Measurements from ENCODE around the gene PPP1R10. TPM values are rescaled to one million over a fixed set of nuclear protein-coding genes. Genes with fewer than 3 reads are reported as not detected.
A peak's percentile ranks its signal among the peaks of the same experiment; 100 is the strongest.

PPP1R10 gene
- total RNA-seq, 3 donors from 2014 or later: 17.3 to 51.1 (median 26.5) TPM

DNA sequence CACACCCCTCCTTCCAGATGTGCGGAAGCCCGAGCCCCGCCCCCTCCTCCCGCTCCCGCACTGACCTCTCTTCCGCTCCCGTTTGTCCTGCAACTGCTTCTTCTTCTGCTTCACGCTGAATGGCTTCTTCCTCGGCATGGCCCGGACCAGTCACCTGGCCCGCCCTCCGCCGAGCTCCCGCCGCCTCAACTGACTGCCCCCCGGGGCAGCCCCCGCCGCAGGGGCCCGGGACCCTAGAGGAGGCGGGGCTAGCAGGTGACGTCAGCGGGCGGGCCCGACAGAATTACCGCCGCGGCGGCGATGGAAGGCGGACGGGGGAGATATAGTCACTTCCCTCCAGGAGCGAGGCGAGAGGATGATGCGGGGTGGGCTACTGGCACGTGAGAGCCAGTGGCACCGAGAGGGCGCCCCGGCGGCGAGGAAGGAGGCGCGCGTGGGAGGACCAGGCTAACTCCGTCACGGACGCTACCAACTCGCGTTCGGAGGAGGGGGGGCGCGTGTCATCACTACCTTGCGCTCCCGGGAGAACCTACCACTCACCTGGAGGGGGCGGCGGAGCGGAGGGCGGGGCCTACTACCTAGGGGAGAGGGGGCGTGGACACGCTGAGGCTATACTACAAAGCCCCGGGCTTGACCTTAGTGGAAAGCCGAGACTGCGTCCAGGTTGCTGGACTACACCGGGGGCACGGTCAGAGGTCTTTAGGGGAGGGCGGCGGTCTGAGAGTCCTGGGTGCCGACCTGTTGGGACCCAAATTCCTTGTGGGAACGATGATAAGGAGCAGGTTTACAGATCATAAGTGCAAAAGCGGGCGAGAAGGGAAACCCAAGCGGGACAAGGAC is 60.8 kb downstream of the PPP1R10 start, which contains the start of gene GNL1:
Gene GNL1, minus strand, starts transcription at position 424 of the 840 bp plus-strand sequence. Its CDS starts 286 bp downstream, at position 138.
- Histone ChIP-seq H3K27ac (peak within 1 kb of the TSS; percentile 97 to 100), H3K36me3 (peaks cover under 1% of the 10 kb centered on the region), H3K4me1 (peaks cover 4 to 15% of the 10 kb centered on the region in 2 donors), H3K9me3 (no peaks in the 10 kb centered on the region), H3K4me3 (peak within 1 kb of the TSS; percentile 72 to 98 (median 91)), H3K27me3 (no peaks in the 10 kb centered on the region)
- DNase-seq (ENCODE audit: low spot score in 2 of 2): peak; percentile 98
- TF ChIP-seq POLR2AphosphoS5 (IDR thresholded peaks at IDR 0.05) (peak in 2 of 3 donors; percentile 91 to 93), POLR2A (IDR thresholded peaks at IDR 0.05) (no peak)
- TF ChIP-seq, protein P1, sequence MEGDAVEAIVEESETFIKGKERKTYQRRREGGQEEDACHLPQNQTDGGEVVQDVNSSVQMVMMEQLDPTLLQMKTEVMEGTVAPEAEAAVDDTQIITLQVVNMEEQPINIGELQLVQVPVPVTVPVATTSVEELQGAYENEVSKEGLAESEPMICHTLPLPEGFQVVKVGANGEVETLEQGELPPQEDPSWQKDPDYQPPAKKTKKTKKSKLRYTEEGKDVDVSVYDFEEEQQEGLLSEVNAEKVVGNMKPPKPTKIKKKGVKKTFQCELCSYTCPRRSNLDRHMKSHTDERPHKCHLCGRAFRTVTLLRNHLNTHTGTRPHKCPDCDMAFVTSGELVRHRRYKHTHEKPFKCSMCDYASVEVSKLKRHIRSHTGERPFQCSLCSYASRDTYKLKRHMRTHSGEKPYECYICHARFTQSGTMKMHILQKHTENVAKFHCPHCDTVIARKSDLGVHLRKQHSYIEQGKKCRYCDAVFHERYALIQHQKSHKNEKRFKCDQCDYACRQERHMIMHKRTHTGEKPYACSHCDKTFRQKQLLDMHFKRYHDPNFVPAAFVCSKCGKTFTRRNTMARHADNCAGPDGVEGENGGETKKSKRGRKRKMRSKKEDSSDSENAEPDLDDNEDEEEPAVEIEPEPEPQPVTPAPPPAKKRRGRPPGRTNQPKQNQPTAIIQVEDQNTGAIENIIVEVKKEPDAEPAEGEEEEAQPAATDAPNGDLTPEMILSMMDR (IDR thresholded peaks at IDR 0.05): peak; percentile 10 to 33 (median 29)
- intact Hi-C loops (cut with DNase I; ENCODE audit: low total_unique reads): loop anchor here (5.0 kb wide), 1 partner anchor 166 kb away; the partner anchor contains the start of gene TUBB

DNA sequence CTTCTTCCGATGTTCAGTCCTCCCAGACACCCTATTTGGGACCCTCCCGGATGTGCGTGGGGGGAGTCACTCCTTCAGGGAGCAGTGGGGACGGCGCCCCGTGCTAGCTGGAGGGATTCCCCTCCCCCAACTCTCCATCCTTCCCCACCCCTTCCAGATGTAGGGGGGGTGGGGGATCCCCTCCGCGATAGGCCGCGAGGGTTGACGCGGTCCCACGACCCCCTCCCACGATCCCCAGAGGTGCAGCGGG is 61.3 kb downstream of the PPP1R10 start:
- peaks cover 4 to 15% of the 10 kb centered on the region in 2 donors for H3K4me1 ChIP-seq
- no peak for DNase-seq (ENCODE audit: low spot score in 2 of 2)
- peaks cover 3% of the 10 kb centered on the region for H3K36me3 ChIP-seq
- H3K4me3 ChIP-seq: peak overlapping the region; percentile 72 to 98 (median 91)
- TF ChIP-seq POLR2AphosphoS5 (IDR thresholded peaks at IDR 0.05): no peak
- TF ChIP-seq, protein P1 (IDR thresholded peaks at IDR 0.05): no peak
- TF ChIP-seq POLR2A (IDR thresholded peaks at IDR 0.05): no peak
- no peaks in the 10 kb centered on the region for H3K9me3 ChIP-seq
- intact Hi-C loops (cut with DNase I; ENCODE audit: low total_unique reads): loop anchor here (5.0 kb wide), 1 partner anchor 167 kb away; the partner anchor contains the start of gene TUBB
- H3K27ac ChIP-seq: peak overlapping the region; percentile 97 to 100
- H3K27me3 ChIP-seq: no peaks in the 10 kb centered on the region

DNA sequence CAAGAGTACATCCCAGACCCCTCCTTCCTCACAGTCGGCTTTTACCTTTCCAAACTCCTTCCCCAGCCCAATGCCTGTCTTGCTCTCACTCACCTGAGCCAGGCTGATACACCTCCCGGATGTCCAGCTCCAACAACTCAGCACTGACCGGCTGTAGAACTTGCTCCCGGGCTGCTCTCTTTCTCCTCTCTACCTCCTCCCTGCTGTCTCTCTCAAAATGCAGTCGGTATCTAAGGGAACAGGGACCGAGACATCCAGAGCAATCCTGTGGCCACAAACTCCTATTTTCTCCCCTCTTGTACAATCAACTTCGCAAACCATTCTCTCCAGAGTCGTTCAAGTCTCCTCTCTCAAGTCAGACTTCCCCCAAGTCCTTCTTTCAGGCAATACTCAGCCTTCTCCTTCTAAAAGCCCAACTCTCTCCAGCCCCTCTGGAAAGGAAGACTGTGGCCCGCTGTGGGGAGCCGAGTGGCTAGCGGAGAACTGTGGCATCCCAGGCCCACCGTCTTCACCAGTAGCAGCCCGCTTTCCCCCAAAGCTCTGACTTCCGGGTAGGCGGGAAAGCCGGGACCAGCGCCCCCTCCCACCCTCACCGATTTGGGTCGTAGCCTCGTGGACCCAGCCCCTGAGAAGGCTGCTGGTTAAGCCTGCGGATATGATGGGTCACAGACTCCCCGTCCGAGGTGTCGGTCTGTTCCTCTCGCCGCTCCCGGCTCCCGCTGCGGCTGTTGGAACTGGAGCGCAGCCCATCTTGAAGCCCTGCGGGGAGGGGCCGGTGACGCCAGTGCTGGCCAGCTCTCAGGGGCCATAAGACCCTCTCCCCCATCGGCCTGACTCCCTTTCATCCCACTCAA is 61.9 kb downstream of the PPP1R10 start:
- peak overlapping the region; percentile 97 to 100 for H3K27ac ChIP-seq
- no peaks in the 10 kb centered on the region for H3K27me3 ChIP-seq
- peaks cover 3% of the 10 kb centered on the region for H3K36me3 ChIP-seq
- H3K9me3 ChIP-seq: no peaks in the 10 kb centered on the region
- peaks cover 4 to 15% of the 10 kb centered on the region in 2 donors for H3K4me1 ChIP-seq
- TF ChIP-seq, protein P1 (IDR thresholded peaks at IDR 0.05): no peak
- TF ChIP-seq POLR2AphosphoS5 (IDR thresholded peaks at IDR 0.05) (no peak), POLR2A (IDR thresholded peaks at IDR 0.05) (no peak)
- intact Hi-C loops (cut with DNase I; ENCODE audit: low total_unique reads): loop anchor here (5.0 kb wide), 1 partner anchor 167 kb away; the partner anchor contains the start of gene TUBB
- H3K4me3 ChIP-seq: peak overlapping the region; percentile 72 to 98 (median 91)
- peak in 1 of 2 donors; percentile 56 for DNase-seq (ENCODE audit: low spot score in 2 of 2)

DNA sequence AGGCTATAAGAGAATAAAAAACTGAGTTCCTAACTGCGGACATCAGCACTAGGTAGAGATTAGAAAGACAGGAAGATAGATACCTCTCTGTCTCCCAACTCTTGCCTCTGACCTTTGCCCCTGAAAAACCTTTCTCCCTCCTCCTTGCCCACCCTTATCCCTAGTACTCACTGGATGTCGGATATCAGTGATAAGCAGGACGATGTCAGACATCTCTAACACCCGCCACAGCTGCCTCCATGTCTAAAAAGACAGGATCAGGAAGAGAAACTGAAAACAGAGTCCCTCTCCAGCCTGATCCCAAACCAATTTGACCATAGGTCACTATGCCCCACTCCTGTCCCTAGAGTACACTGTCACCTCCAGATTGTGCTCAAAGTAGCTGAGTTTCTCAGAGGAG is 62.6 kb downstream of the PPP1R10 start:
- Histone ChIP-seq H3K4me3 (peak overlapping the region in 1 of 3 donors; percentile 98), H3K9me3 (no peaks in the 10 kb centered on the region), H3K36me3 (peaks cover 3% of the 10 kb centered on the region), H3K27me3 (no peaks in the 10 kb centered on the region), H3K4me1 (peaks cover 4 to 15% of the 10 kb centered on the region in 2 donors), H3K27ac (peak overlapping the region; percentile 97 to 100)
- intact Hi-C loops (cut with DNase I; ENCODE audit: low total_unique reads): no loop called here
- no peak for DNase-seq (ENCODE audit: low spot score in 2 of 2)
- TF ChIP-seq, protein P1 (IDR thresholded peaks at IDR 0.05): no peak
- TF ChIP-seq POLR2A (IDR thresholded peaks at IDR 0.05) (no peak), POLR2AphosphoS5 (IDR thresholded peaks at IDR 0.05) (no peak)

Other genes with a start within 250 kb of the PPP1R10 start
- 100 to 1,000 TPM; 420 to 803 (median 575) TPM for gene HLA-E, start 127.7 kb downstream of the PPP1R10 start, total RNA-seq
- 10 to 100 TPM; 39.7 to 51.2 (median 47.5) TPM for gene GNL1, start 60.8 kb downstream of the PPP1R10 start, total RNA-seq
- 10 to 100 TPM in 2 of 3 donors, 1 to 10 TPM in 1; 9.0 to 28.4 (median 12.1) TPM for gene PRR3, start 59.9 kb downstream of the PPP1R10 start, total RNA-seq
- 10 to 100 TPM; 41.0 to 55.2 (median 51.5) TPM for gene ABCF1, start 45.8 kb downstream of the PPP1R10 start, total RNA-seq
- gene MRPS18B, start 597 bp upstream of the PPP1R10 start, total RNA-seq: 10 to 100 TPM; 42.1 to 70.8 (median 52.4) TPM
- 10 to 100 TPM in 1 of 3 donors, 1 to 10 TPM in 2; 5.3 to 10.5 (median 8.8) TPM for gene ATAT1, start 9.6 kb upstream of the PPP1R10 start, total RNA-seq
- 10 to 100 TPM in 2 of 3 donors, 1 to 10 TPM in 1; 9.6 to 19.0 (median 16.1) TPM for gene C6orf136, start 29.9 kb upstream of the PPP1R10 start, total RNA-seq
- 10 to 100 TPM; 23.5 to 35.3 (median 26.2) TPM for gene DHX16, start 55.8 kb upstream of the PPP1R10 start, total RNA-seq
- 10 to 100 TPM; 18.3 to 41.6 (median 20.0) TPM for gene PPP1R18, start 69.4 kb upstream of the PPP1R10 start, total RNA-seq
- 1 to 10 TPM; 1.8 to 4.0 (median 2.3) TPM for gene NRM, start 73.7 kb upstream of the PPP1R10 start, total RNA-seq
- 10 to 100 TPM in 2 of 3 donors, 1 to 10 TPM in 1; 8.5 to 14.9 (median 13.4) TPM for gene MDC1, start 100.0 kb upstream of the PPP1R10 start, total RNA-seq
- 100 to 1,000 TPM; 189 to 269 (median 212) TPM for gene TUBB, start 103.1 kb upstream of the PPP1R10 start, total RNA-seq
- gene FLOT1, start 125.4 kb upstream of the PPP1R10 start, total RNA-seq: 100 to 1,000 TPM in 2 of 3 donors, 10 to 100 TPM in 1; 80.5 to 171 (median 142) TPM
- gene IER3, start 127.3 kb upstream of the PPP1R10 start, total RNA-seq: 10 to 100 TPM in 2 of 3 donors, 1 to 10 TPM in 1; 7.7 to 64.1 (median 20.0) TPM

Data from breast epithelium (tissue), 4 donors.